ENCODE results near the gene ICA1. TPM values are rescaled to one million over a fixed set of nuclear protein-coding genes. Genes with fewer than 3 reads are reported as not detected.

Gene ICA1
- polyA plus RNA-seq, 3 donors, result 3.2 to 7.0 (median 4.2) TPM

- H3K4me1 ChIP-seq (ENCODE audit: control insufficient read depth in 1 of 2, insufficient read depth in 2 of 2, low read length in 2 of 2), result peaks cover 4 to 10% of the 10 kb centered on the region in 2 donors
- Mint-ChIP-seq H3K4me3 (no peak overlapping the region), H3K4me1 (peaks cover 16% of the 10 kb centered on the region), H3K27me3 (ENCODE audit: low read depth in 3 of 3) (no peaks in the 10 kb centered on the region), H3K36me3 (no peaks in the 10 kb centered on the region), H3K9me3 (peaks cover 0 to 2% (median 0%) of the 10 kb centered on the region in 7 donors), H3K27ac (no peak overlapping the region)
- TF ChIP-seq CTCF (IDR thresholded peaks at IDR 0.05), result no peak
- H3K9me3 ChIP-seq (replicated peaks in 1 of 2; ENCODE audit: control insufficient read depth in 1 of 2, insufficient read depth in 1 of 2, low read length in 2 of 2), result no peaks in the 10 kb centered on the region
- WGBS (ENCODE audit: insufficient coverage), result no CpG with 5 or more reads among the region's 1 CpG
- no peaks in the 10 kb centered on the region for H3K79me2 ChIP-seq (ENCODE audit: insufficient read depth, low read length)
- no peaks in the 10 kb centered on the region for H3K36me3 ChIP-seq (replicated peaks in 1 of 2; ENCODE audit: control insufficient read depth in 1 of 2, insufficient read depth in 2 of 2, low read length in 2 of 2)
- no peak overlapping the region for H3K4me3 ChIP-seq (replicated peaks in 1 of 3; ENCODE audit: low read depth in 2 of 3, low read length in 3 of 3)
- H3K27ac ChIP-seq (ENCODE audit: low read depth in 1 of 2, low read length in 2 of 2), result no peak overlapping the region
- no peaks in the 10 kb centered on the region for H3K27me3 ChIP-seq (ENCODE audit: control insufficient read depth in 2 of 2, insufficient read depth in 2 of 2, low read length in 2 of 2)
- H3K9ac ChIP-seq (ENCODE audit: insufficient read depth, low read length, poor library complexity, severe bottlenecking), result no peak overlapping the region
- intact Hi-C loops (cut with micrococcal nuclease), result no loop called here
- no peak overlapping the region for H3K4me2 ChIP-seq (replicated peaks; ENCODE audit: extremely low read depth, low read length, poor library complexity, severe bottlenecking)
- no peaks in the 10 kb centered on the region for H4K20me1 ChIP-seq (ENCODE audit: insufficient read depth, low read length)
- no peak overlapping the region for H2AFZ ChIP-seq (ENCODE audit: insufficient read depth, low read depth, low read length, poor library complexity, severe bottlenecking)
- no peak for DNase-seq
Observed at GRCh38 chr7:8251195-8251594, 10.8 kb downstream of the ICA1 start.

- H3K9ac ChIP-seq (ENCODE audit: insufficient read depth, low read length, poor library complexity, severe bottlenecking), result no peak overlapping the region
- H3K9me3 Mint-ChIP-seq, result peaks cover 0 to 2% (median 0%) of the 10 kb centered on the region in 7 donors
- intact Hi-C loops (cut with micrococcal nuclease), result no loop called here
- no peak overlapping the region for H3K4me3 ChIP-seq (replicated peaks in 1 of 3; ENCODE audit: low read depth in 2 of 3, low read length in 3 of 3)
- H3K36me3 Mint-ChIP-seq, result no peaks in the 10 kb centered on the region
- H3K27me3 Mint-ChIP-seq (ENCODE audit: low read depth in 3 of 3), result no peaks in the 10 kb centered on the region
- H3K4me1 ChIP-seq (ENCODE audit: control insufficient read depth in 1 of 2, insufficient read depth in 2 of 2, low read length in 2 of 2), result peaks cover 4 to 10% of the 10 kb centered on the region in 2 donors
- no peaks in the 10 kb centered on the region for H3K27me3 ChIP-seq (ENCODE audit: control insufficient read depth in 2 of 2, insufficient read depth in 2 of 2, low read length in 2 of 2)
- H3K79me2 ChIP-seq (ENCODE audit: insufficient read depth, low read length), result no peaks in the 10 kb centered on the region
- H3K36me3 ChIP-seq (replicated peaks in 1 of 2; ENCODE audit: control insufficient read depth in 1 of 2, insufficient read depth in 2 of 2, low read length in 2 of 2), result no peaks in the 10 kb centered on the region
- H3K27ac Mint-ChIP-seq, result no peak overlapping the region
- WGBS (ENCODE audit: insufficient coverage), result 71% methylated on average over 1 of the region's 1 CpG
- H3K27ac ChIP-seq (ENCODE audit: low read depth in 1 of 2, low read length in 2 of 2), result no peak overlapping the region
- no peaks in the 10 kb centered on the region for H4K20me1 ChIP-seq (ENCODE audit: insufficient read depth, low read length)
- no peak for DNase-seq
- H3K4me3 Mint-ChIP-seq, result no peak overlapping the region
- no peak overlapping the region for H2AFZ ChIP-seq (ENCODE audit: insufficient read depth, low read depth, low read length, poor library complexity, severe bottlenecking)
- TF ChIP-seq CTCF (IDR thresholded peaks at IDR 0.05), result no peak
- peaks cover 23% of the 10 kb centered on the region for H3K4me1 Mint-ChIP-seq
- no peak overlapping the region for H3K4me2 ChIP-seq (replicated peaks; ENCODE audit: extremely low read depth, low read length, poor library complexity, severe bottlenecking)
- H3K9me3 ChIP-seq (replicated peaks in 1 of 2; ENCODE audit: control insufficient read depth in 1 of 2, insufficient read depth in 1 of 2, low read length in 2 of 2), result no peaks in the 10 kb centered on the region
Observed at GRCh38 chr7:8250547-8250946, 11.4 kb downstream of the ICA1 start.
